DMS153 treated with DMSO at 0.1 percent for 48 hours (cell line): ENCODE measurements around the gene SMARCD1.
"Not testable (repeated sequence)": the region's sequence is repeated elsewhere in the genome, so short reads cannot be mapped to it uniquely, and the experiment has no call there.

Source experiments
- DNase-seq: peaks from one replicate; lab custom pipeline; 2025; ENCODE audit not compliant: unreplicated experiment; lab: John Stamatoyannopoulos, UW

SMARCD1 gene

GRCh38 chr12:50129290-50129689, 44.1 kb downstream of the SMARCD1 start:
- DNase-seq = no peak

GRCh38 chr12:50132505-50133135, 47.5 kb downstream of the SMARCD1 start:
- no peak for DNase-seq

GRCh38 chr12:50142993-50143392, 57.9 kb downstream of the SMARCD1 start:
- no peak for DNase-seq

- no peak for DNase-seq
These were observed 60.3 kb downstream of the SMARCD1 start for GRCh38 chr12:50145439-50145838.

- DNase-seq = no peak
These were observed 62.1 kb downstream of the SMARCD1 start for GRCh38 chr12:50147281-50147680.

GRCh38 chr12:50148011-50148410, 62.9 kb downstream of the SMARCD1 start:
- not testable (repeated sequence) for DNase-seq

GRCh38 chr12:50149311-50149710, 64.2 kb downstream of the SMARCD1 start:
- DNase-seq = no peak
